Pancreas (tissue), 10 donors: ENCODE measurements around the gene FSTL4. TPM values are rescaled to one million over a fixed set of nuclear protein-coding genes. Genes with fewer than 3 reads are reported as not detected.

Experiments used
- ATAC-seq, 4 donors: fragments of 200-7000 bp; cut with Tn5 transposase; one replicate each; pipeline versions ENCODE4 v1.8.0 to v1.9.1; 2020; ENCODE audit warnings: mild to moderate bottlenecking in 4 of 4, moderate library complexity in 4 of 4
- DNase-seq, 6 donors: peaks; one replicate each; pipeline ENCODE4 v3.0.0-alpha.2; 2020
- FAIRE-seq: peaks from 2 replicates; lab custom pipeline; 2012; peaks lifted over from hg19 to GRCh38; lab: Jason Lieb, UNC
- H3K27ac ChIP-seq, 4 donors: fragments of 200-600 bp; sonication (generic); 1 replicate in 3 of 4; 2 replicates in 1 of 4; pipeline versions ENCODE4 v1.5.0 to v1.8.0; 2020
- H3K27me3 ChIP-seq, 4 donors: fragments of 200-600 bp; one replicate each; pipeline ENCODE4 v1.8.0; 2021
- H3K36me3 ChIP-seq, 3 donors: fragments of 200-600 bp; sonication (generic) in 1 of 3; one replicate each; pipeline versions ENCODE4 v1.5.0 to v1.8.0; 2020 to 2021
- H3K4me1 ChIP-seq, 3 donors: fragments of 200-600 bp; one replicate each; pipeline ENCODE4 v1.8.0; 2021
- H3K4me3 ChIP-seq, 4 donors: fragments of 200-600 bp; sonication (generic) in 2 of 4; one replicate each; pipeline versions ENCODE4 v1.5.0 to v1.8.0; 2020 to 2021
- H3K9me3 ChIP-seq, 4 donors: fragments of 200-600 bp; one replicate each; pipeline ENCODE4 v1.8.0; 2021
- CTCF ChIP-seq, 4 donors: fragments of 200-600 bp; sonication (generic) in 3 of 4; IDR thresholded peaks; one replicate each; pipeline versions ENCODE4 v1.5.0 to v1.8.0; 2021; ENCODE audit warnings: antibody characterized with exemption in 4 of 4
- WGBS, 2 donors: extraction: QIAGEN DNeasy Blood & Tissue Kit; methylation state at CpG; one replicate each; pipeline ENCODE4 v1.1.7; 2013; 5-methylcytosine and 5-hydroxymethylcytosine counted together
- intact Hi-C, 3 donors: fragments of 100-400 bp; cut with DNase I; formaldehyde crosslinking; loops; one replicate each; pipeline versions ENCODE4 v1.11.1 to v1.14.2; 2022
- polyA plus RNA-seq, 2 donors: library from polyadenylated mRNA; stranded (reverse); fragments of 200-250 nt; gene quantifications; one replicate each; pipeline ENCODE4 v1.2.3, GENCODE V29; 2013
- total RNA-seq, 6 donors: library from RNA; stranded (reverse); fragmentation: NEBNext Ultra II Directional in 4 of 6; extraction: Animal tissue kit (Norgen Biotek cat#: 25700) in 4 of 6; gene quantifications; one replicate each; pipeline versions ENCODE4 v1.2.1 to v1.2.4, GENCODE V29; 2021 to 2023
- donor health status: healthy with polysubstance abuse.
- donor health status: DM: no; HTN: no; CAD: no; lungs with moderate emphysema.
- donor health status: DM: no; HTN: no; CAD: no.
- donor health status: control.
- donor health status: control.
- donor health status: Bipolar disorder and iron deficiency.
- donor health status: DM: yes; HTN: yes; CAD: no.
- donor health status: DM: no; HTN: no; CAD: no.
- donor health status: DM: no; HTN: no; CAD: no.
- donor health status: DM: yes; HTN: yes; CAD: no.

FSTL4 gene
- total and polyA plus RNA-seq, 8 donors, result 0.68 to 2.4 (median 1.4) TPM

GRCh38 chr5:133373121-133373870 lies 239.0 kb downstream of the FSTL4 start:
- H3K4me1 ChIP-seq, result no peaks in the 10 kb centered on the region
- FAIRE-seq, result no peak
- no peaks in the 10 kb centered on the region for H3K27me3 ChIP-seq
- TF ChIP-seq CTCF (IDR thresholded peaks at IDR 0.05), result no peak
- H3K36me3 ChIP-seq, result no peaks in the 10 kb centered on the region
- no peak for DNase-seq
- intact Hi-C loops, result no loop called here
- no peak for ATAC-seq
- WGBS, 2 donors, result 90 to 93% methylated on average over 5 of the region's 5 CpGs
- no peak overlapping the region for H3K27ac ChIP-seq
- no peaks in the 10 kb centered on the region for H3K9me3 ChIP-seq
- no peak overlapping the region for H3K4me3 ChIP-seq

DNA sequence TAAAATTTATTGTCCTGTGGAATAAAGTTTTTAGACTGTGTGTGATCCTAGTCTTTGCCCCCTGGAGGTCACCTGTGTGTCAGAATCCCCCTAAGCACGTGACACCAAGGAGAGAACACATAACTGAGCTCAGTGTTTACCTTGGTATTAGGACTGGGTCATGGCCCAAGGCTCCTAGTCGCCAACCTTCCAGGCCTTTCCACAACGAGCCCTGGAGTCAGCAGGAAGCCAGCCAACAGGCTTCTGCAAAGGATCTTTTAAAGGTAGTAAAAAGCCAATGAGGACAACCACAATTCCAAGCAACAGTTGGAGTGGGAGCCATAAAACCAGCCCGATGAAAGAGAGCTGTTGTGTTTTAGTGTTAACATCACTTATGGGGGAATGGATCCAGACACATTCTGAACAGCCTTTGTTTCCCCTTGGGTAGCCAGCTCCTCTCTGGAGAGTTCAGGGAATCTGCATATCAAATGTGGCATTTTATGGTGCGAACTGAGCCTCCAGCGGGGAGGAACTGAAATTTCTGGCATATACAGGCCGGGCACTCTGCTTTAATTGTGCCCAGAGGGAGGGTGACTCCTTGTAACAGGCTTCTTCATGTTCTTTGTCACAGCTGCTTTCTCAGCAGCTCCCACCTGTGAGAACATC lies 239.9 kb downstream of the FSTL4 start:
- no peaks in the 10 kb centered on the region for H3K9me3 ChIP-seq
- no peak for TF ChIP-seq CTCF (IDR thresholded peaks at IDR 0.05)
- no peaks in the 10 kb centered on the region for H3K27me3 ChIP-seq
- FAIRE-seq, result no peak
- H3K36me3 ChIP-seq, result no peaks in the 10 kb centered on the region
- WGBS, 2 donors, result 66 to 69% methylated on average over 7 of the region's 7 CpGs
- H3K27ac ChIP-seq, result no peak overlapping the region
- intact Hi-C loops, result no loop called here
- no peaks in the 10 kb centered on the region for H3K4me1 ChIP-seq
- DNase-seq, result no peak
- no peak for ATAC-seq
- H3K4me3 ChIP-seq, result no peak overlapping the region

DNA sequence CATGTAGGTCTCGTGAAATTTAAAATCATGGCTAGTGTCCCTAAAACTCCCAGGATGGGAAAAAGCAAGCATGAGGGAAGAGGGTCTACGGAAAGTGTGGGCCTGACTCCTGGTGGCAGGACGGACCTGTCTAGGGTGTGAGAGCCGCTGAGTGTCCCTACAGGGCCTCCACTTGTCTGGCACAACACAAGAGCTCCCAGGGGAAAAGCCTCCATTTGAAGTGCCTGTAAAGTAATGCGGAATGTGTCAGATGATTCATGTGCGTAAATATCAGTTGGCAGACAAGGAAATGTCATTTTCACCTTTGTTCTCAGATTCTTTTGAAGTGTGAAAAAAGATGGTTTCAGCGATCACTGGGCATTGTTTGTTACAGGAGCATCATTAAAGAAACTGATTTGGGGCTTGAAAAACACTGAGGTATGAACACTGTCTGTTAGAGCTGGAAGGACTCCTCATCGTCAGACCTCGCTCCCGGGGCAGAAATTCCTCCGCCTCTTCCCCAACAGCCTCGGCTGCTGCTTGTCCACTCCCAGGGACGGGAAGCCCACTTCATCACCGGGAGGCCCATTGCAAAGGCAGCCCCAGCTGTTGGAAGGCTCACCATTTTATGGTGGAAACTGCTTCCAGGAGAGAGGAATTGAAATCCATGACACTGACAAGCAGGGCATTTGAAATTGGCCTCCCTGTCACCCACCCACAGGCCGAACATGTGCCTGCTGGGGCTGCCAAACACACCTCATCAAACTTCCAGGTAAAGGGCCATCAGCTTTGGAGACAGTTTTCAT lies 240.8 kb downstream of the FSTL4 start:
- FAIRE-seq, result no peak
- no peak for ATAC-seq

DNA sequence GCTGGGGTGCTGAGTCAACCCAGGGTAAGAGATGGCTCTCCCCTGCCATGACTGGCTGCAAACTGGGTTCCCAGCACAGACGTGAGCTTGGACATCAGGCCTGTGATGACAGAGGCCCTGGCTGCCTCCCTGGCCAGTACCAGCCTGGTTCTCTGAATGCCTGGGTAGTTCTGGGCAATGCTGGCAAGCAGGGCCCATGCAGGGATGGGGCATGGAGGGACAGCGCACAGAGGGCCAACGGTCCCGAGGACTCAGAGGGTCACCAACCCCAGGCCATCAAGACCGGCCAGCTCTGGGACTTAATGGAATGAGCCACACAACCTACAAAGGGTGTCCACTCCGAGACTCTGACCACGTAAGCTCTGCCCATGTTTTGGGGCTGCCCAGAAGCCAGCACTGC lies 241.4 kb downstream of the FSTL4 start:
- intact Hi-C loops, result no loop called here
- Histone ChIP-seq H3K27ac (no peak overlapping the region), H3K9me3 (no peaks in the 10 kb centered on the region), H3K4me3 (no peak overlapping the region), H3K36me3 (no peaks in the 10 kb centered on the region), H3K27me3 (no peaks in the 10 kb centered on the region), H3K4me1 (no peaks in the 10 kb centered on the region)
- no peak for ATAC-seq
- TF ChIP-seq CTCF (IDR thresholded peaks at IDR 0.05), result no peak
- WGBS, 2 donors, result 90 to 94% methylated on average over 7 of the region's 7 CpGs
- no peak for FAIRE-seq
- no peak for DNase-seq

More for the DNA sequence above, 240.8 kb downstream of the FSTL4 start:
- H3K27me3 ChIP-seq, result no peaks in the 10 kb centered on the region
- H3K4me3 ChIP-seq, result no peak overlapping the region
- H3K4me1 ChIP-seq, result no peaks in the 10 kb centered on the region
- no peaks in the 10 kb centered on the region for H3K36me3 ChIP-seq
- H3K9me3 ChIP-seq, result no peaks in the 10 kb centered on the region
- H3K27ac ChIP-seq, result no peak overlapping the region
- TF ChIP-seq CTCF (IDR thresholded peaks at IDR 0.05), result no peak
- no peak for DNase-seq
- 81 to 82% methylated on average over 15 of the region's 15 CpGs for WGBS, 2 donors
- intact Hi-C loops, result no loop called here
